WTC11 (cell line): ENCODE results near the gene PPTC7. TPM values are rescaled to one million over a fixed set of nuclear protein-coding genes. Genes with fewer than 3 reads are reported as not detected.

ENCODE experiments used
- ATF1 ChIP-seq: sonication (generic); formaldehyde crosslinking; IDR thresholded peaks from 2 replicates; pipeline ENCODE4 v1.8.1; 2023; ENCODE audit warnings: mild to moderate bottlenecking, moderate library complexity, missing genetic modification reagents
- GABPB1 ChIP-seq: sonication (generic); formaldehyde crosslinking; IDR thresholded peaks from 2 replicates; pipeline ENCODE4 v1.8.1; 2023; ENCODE audit warnings: mild to moderate bottlenecking, missing genetic modification reagents
- MYBL2 ChIP-seq: sonication (generic); formaldehyde crosslinking; IDR thresholded peaks from 2 replicates; pipeline ENCODE4 v1.8.1; 2023; ENCODE audit warnings: mild to moderate bottlenecking, moderate library complexity, missing genetic modification reagents
- NFE2L1 ChIP-seq: sonication (generic); formaldehyde crosslinking; IDR thresholded peaks from 2 replicates; pipeline ENCODE4 v1.8.1; 2023; ENCODE audit warnings: missing genetic modification reagents
- NFYB ChIP-seq: sonication (generic); formaldehyde crosslinking; conservative IDR thresholded peaks from 2 replicates; pipeline ENCODE4 v1.8.0; 2022; ENCODE audit warnings: low read depth, missing genetic modification reagents
- NR2C2 ChIP-seq: sonication (generic); formaldehyde crosslinking; IDR thresholded peaks from 2 replicates; pipeline ENCODE4 v1.8.0; 2022; ENCODE audit warnings: mild to moderate bottlenecking, missing genetic modification reagents
- TEAD1 ChIP-seq: sonication (generic); formaldehyde crosslinking; IDR thresholded peaks from 2 replicates; pipeline ENCODE4 v1.8.0; 2022; ENCODE audit warnings: mild to moderate bottlenecking, missing genetic modification reagents
- TEAD4 ChIP-seq: sonication (generic); formaldehyde crosslinking; IDR thresholded peaks from 2 replicates; pipeline ENCODE4 v1.8.0; 2022; ENCODE audit warnings: mild to moderate bottlenecking, missing genetic modification reagents
- ZNF263 ChIP-seq: sonication (generic); formaldehyde crosslinking; IDR thresholded peaks from 2 replicates; pipeline ENCODE4 v1.8.1; 2022; ENCODE audit warnings: low read depth, mild to moderate bottlenecking, moderate library complexity, missing genetic modification reagents
- ZNF396 ChIP-seq: fragments of 250-450 bp; sonication (Bioruptor Pico); IDR thresholded peaks from 2 replicates; pipeline ENCODE4 v1.8.0; 2021; ENCODE audit warnings: mild to moderate bottlenecking, moderate library complexity, borderline replicate concordance
- total RNA-seq: library from RNA; stranded (reverse); gene quantifications from 3 replicates; pipeline ENCODE4 v1.2.3, GENCODE V29; 2021
- TF ChIP-seq, protein P1 (sequence below): sonication (generic); formaldehyde crosslinking; IDR thresholded peaks from 2 replicates; pipeline ENCODE4 v1.8.1; 2022; ENCODE audit warnings: low read depth, missing genetic modification reagents, borderline replicate concordance
- TF ChIP-seq, protein P2 (sequence below): sonication (generic); formaldehyde crosslinking; IDR thresholded peaks from 2 replicates; pipeline ENCODE4 v1.8.1; 2023; ENCODE audit warnings: mild to moderate bottlenecking, moderate library complexity, missing genetic modification reagents
- TF ChIP-seq, protein P3 (sequence below): fragments of 250-450 bp; sonication (Bioruptor Pico); IDR thresholded peaks from 2 replicates; pipeline ENCODE4 v2.1.2; 2022; ENCODE audit warnings: mild to moderate bottlenecking, moderate library complexity
- TF ChIP-seq, protein P4 (sequence below): sonication (generic); formaldehyde crosslinking; IDR thresholded peaks from 2 replicates; pipeline ENCODE4 v1.8.0; 2022; ENCODE audit warnings: mild to moderate bottlenecking, missing genetic modification reagents
- TF ChIP-seq, protein P5 (sequence below): sonication (generic); formaldehyde crosslinking; IDR thresholded peaks from 2 replicates; pipeline ENCODE4 v1.8.1; 2023; ENCODE audit warnings: mild to moderate bottlenecking, missing genetic modification reagents
- TF ChIP-seq, protein P6 (sequence below): sonication (generic); formaldehyde crosslinking; IDR thresholded peaks from 2 replicates; pipeline ENCODE4 v1.8.1; 2023; ENCODE audit warnings: mild to moderate bottlenecking, missing genetic modification reagents, borderline replicate concordance
- TF ChIP-seq, protein P7 (sequence below): sonication (generic); formaldehyde crosslinking; IDR thresholded peaks from 2 replicates; pipeline ENCODE4 v1.8.1; 2022; ENCODE audit warnings: mild to moderate bottlenecking, moderate library complexity, missing genetic modification reagents
- TF ChIP-seq, protein P8 (sequence below): sonication (generic); formaldehyde crosslinking; IDR thresholded peaks from 2 replicates; pipeline ENCODE4 v1.8.0; 2022; ENCODE audit warnings: mild to moderate bottlenecking, missing genetic modification reagents
- TF ChIP-seq, protein P9 (sequence below): sonication (generic); formaldehyde crosslinking; IDR thresholded peaks from 2 replicates; pipeline ENCODE4 v1.8.1; 2022; ENCODE audit warnings: mild to moderate bottlenecking, missing genetic modification reagents, moderate library complexity, borderline replicate concordance
- TF ChIP-seq, protein P10 (sequence below): sonication (generic); formaldehyde crosslinking; IDR thresholded peaks from 2 replicates; pipeline ENCODE4 v1.8.1; 2022; ENCODE audit warnings: missing genetic modification reagents, borderline replicate concordance

Gene PPTC7
- total RNA-seq, 1 experiment from 2014 or later = 15.6 TPM

DNA sequence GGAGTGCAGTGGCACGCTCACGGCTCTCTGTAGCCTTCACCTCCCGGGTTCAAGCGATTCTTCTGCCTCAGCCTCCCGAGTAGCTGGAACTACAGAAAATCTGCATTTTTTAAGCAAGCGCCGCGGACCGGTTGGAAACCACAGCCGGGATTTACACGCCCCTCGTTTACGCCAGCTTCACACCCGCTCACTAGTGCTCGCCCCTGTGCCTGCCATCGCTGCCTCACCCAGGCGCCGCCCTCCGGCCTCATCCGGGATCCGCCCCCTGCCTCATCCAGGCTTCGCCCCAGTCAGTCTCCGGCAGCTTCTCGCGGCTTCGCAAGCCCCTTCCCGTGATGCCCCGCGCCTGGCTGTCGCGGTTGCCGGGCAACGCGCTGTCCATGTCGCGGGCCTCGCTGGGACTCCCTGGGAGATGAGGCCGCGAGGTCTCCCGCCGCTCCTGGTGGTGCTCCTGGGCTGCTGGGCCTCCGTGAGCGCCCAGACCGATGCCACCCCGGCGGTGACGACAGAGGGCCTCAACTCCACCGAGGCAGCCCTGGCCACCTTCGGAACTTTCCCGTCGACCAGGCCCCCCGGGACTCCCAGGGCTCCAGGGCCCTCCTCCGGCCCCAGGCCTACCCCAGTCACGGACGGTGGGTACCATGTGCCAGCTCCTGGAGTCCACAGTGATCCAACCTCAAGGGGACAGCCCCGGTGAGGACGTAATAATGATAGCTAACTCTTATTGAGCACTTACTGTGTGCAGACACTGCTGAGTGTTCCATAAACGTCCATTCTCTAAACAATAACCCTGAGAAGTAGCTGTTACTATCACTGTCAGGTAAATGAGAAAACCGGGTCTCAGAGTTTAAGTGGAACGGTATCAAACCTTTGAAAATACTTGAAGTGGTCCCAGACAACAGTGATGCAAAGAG lies 30.9 kb upstream of the PPTC7 start, which contains the start of gene TCTN1 (continued):
- TF ChIP-seq, protein P1, sequence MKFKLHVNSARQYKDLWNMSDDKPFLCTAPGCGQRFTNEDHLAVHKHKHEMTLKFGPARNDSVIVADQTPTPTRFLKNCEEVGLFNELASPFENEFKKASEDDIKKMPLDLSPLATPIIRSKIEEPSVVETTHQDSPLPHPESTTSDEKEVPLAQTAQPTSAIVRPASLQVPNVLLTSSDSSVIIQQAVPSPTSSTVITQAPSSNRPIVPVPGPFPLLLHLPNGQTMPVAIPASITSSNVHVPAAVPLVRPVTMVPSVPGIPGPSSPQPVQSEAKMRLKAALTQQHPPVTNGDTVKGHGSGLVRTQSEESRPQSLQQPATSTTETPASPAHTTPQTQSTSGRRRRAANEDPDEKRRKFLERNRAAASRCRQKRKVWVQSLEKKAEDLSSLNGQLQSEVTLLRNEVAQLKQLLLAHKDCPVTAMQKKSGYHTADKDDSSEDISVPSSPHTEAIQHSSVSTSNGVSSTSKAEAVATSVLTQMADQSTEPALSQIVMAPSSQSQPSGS (CRISPR knock-in tag) = no peak
- TF ChIP-seq GABPB1 (CRISPR knock-in tag) (peak; percentile 41; the same call in 1 of the 2 replicates), ZNF396 (CRISPR knock-in tag) (no peak), MYBL2 (CRISPR knock-in tag) (0 out of 2 replicates have a peak, but pooled peaks have one; percentile 54), ATF1 (CRISPR knock-in tag) (no peak), NR2C2 (no peak), NFE2L1 (CRISPR knock-in tag) (no peak), TEAD4 (CRISPR knock-in tag) (no peak), TEAD1 (CRISPR knock-in tag) (0 out of 2 replicates have a peak, but pooled peaks have one; percentile 43), ZNF263 (CRISPR knock-in tag) (no peak), NFYB (no peak)
- TF ChIP-seq, protein P2, sequence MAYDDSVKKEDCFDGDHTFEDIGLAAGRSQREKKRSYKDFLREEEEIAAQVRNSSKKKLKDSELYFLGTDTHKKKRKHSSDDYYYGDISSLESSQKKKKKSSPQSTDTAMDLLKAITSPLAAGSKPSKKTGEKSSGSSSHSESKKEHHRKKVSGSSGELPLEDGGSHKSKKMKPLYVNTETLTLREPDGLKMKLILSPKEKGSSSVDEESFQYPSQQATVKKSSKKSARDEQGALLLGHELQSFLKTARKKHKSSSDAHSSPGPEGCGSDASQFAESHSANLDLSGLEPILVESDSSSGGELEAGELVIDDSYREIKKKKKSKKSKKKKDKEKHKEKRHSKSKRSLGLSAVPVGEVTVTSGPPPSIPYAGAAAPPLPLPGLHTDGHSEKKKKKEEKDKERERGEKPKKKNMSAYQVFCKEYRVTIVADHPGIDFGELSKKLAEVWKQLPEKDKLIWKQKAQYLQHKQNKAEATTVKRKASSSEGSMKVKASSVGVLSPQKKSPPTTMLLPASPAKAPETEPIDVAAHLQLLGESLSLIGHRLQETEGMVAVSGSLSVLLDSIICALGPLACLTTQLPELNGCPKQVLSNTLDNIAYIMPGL = no peak
- TF ChIP-seq, protein P3, sequence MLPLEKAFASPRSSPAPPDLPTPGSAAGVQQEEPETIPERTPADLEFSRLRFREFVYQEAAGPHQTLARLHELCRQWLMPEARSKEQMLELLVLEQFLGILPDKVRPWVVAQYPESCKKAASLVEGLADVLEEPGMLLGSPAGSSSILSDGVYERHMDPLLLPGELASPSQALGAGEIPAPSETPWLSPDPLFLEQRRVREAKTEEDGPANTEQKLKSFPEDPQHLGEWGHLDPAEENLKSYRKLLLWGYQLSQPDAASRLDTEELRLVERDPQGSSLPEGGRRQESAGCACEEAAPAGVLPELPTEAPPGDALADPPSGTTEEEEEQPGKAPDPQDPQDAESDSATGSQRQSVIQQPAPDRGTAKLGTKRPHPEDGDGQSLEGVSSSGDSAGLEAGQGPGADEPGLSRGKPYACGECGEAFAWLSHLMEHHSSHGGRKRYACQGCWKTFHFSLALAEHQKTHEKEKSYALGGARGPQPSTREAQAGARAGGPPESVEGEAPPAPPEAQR (CRISPR knock-in tag) = no peak
- TF ChIP-seq, protein P4, sequence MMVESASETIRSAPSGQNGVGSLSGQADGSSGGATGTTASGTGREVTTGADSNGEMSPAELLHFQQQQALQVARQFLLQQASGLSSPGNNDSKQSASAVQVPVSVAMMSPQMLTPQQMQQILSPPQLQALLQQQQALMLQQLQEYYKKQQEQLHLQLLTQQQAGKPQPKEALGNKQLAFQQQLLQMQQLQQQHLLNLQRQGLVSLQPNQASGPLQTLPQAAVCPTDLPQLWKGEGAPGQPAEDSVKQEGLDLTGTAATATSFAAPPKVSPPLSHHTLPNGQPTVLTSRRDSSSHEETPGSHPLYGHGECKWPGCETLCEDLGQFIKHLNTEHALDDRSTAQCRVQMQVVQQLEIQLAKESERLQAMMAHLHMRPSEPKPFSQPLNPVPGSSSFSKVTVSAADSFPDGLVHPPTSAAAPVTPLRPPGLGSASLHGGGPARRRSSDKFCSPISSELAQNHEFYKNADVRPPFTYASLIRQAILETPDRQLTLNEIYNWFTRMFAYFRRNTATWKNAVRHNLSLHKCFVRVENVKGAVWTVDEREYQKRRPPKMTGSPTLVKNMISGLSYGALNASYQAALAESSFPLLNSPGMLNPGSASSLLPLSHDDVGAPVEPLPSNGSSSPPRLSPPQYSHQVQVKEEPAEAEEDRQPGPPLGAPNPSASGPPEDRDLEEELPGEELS (CRISPR knock-in tag) = peak; percentile 68; the same call in 1 of the 2 replicates
- TF ChIP-seq, protein P5, sequence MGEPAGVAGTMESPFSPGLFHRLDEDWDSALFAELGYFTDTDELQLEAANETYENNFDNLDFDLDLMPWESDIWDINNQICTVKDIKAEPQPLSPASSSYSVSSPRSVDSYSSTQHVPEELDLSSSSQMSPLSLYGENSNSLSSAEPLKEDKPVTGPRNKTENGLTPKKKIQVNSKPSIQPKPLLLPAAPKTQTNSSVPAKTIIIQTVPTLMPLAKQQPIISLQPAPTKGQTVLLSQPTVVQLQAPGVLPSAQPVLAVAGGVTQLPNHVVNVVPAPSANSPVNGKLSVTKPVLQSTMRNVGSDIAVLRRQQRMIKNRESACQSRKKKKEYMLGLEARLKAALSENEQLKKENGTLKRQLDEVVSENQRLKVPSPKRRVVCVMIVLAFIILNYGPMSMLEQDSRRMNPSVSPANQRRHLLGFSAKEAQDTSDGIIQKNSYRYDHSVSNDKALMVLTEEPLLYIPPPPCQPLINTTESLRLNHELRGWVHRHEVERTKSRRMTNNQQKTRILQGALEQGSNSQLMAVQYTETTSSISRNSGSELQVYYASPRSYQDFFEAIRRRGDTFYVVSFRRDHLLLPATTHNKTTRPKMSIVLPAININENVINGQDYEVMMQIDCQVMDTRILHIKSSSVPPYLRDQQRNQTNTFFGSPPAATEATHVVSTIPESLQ (CRISPR knock-in tag) = no peak
- TF ChIP-seq, protein P6, sequence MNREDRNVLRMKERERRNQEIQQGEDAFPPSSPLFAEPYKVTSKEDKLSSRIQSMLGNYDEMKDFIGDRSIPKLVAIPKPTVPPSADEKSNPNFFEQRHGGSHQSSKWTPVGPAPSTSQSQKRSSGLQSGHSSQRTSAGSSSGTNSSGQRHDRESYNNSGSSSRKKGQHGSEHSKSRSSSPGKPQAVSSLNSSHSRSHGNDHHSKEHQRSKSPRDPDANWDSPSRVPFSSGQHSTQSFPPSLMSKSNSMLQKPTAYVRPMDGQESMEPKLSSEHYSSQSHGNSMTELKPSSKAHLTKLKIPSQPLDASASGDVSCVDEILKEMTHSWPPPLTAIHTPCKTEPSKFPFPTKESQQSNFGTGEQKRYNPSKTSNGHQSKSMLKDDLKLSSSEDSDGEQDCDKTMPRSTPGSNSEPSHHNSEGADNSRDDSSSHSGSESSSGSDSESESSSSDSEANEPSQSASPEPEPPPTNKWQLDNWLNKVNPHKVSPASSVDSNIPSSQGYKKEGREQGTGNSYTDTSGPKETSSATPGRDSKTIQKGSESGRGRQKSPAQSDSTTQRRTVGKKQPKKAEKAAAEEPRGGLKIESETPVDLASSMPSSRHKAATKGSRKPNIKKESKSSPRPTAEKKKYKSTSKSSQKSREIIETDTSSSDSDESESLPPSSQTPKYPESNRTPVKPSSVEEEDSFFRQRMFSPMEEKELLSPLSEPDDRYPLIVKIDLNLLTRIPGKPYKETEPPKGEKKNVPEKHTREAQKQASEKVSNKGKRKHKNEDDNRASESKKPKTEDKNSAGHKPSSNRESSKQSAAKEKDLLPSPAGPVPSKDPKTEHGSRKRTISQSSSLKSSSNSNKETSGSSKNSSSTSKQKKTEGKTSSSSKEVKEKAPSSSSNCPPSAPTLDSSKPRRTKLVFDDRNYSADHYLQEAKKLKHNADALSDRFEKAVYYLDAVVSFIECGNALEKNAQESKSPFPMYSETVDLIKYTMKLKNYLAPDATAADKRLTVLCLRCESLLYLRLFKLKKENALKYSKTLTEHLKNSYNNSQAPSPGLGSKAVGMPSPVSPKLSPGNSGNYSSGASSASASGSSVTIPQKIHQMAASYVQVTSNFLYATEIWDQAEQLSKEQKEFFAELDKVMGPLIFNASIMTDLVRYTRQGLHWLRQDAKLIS = no peak
- TF ChIP-seq, protein P7, sequence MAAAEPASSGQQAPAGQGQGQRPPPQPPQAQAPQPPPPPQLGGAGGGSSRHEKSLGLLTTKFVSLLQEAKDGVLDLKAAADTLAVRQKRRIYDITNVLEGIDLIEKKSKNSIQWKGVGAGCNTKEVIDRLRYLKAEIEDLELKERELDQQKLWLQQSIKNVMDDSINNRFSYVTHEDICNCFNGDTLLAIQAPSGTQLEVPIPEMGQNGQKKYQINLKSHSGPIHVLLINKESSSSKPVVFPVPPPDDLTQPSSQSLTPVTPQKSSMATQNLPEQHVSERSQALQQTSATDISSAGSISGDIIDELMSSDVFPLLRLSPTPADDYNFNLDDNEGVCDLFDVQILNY (CRISPR knock-in tag) = no peak
- TF ChIP-seq, protein P8, sequence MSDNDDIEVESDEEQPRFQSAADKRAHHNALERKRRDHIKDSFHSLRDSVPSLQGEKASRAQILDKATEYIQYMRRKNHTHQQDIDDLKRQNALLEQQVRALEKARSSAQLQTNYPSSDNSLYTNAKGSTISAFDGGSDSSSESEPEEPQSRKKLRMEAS = peak; percentile 92
- TF ChIP-seq, protein P9, sequence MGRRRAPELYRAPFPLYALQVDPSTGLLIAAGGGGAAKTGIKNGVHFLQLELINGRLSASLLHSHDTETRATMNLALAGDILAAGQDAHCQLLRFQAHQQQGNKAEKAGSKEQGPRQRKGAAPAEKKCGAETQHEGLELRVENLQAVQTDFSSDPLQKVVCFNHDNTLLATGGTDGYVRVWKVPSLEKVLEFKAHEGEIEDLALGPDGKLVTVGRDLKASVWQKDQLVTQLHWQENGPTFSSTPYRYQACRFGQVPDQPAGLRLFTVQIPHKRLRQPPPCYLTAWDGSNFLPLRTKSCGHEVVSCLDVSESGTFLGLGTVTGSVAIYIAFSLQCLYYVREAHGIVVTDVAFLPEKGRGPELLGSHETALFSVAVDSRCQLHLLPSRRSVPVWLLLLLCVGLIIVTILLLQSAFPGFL (CRISPR knock-in tag) = no peak
- TF ChIP-seq, protein P10, sequence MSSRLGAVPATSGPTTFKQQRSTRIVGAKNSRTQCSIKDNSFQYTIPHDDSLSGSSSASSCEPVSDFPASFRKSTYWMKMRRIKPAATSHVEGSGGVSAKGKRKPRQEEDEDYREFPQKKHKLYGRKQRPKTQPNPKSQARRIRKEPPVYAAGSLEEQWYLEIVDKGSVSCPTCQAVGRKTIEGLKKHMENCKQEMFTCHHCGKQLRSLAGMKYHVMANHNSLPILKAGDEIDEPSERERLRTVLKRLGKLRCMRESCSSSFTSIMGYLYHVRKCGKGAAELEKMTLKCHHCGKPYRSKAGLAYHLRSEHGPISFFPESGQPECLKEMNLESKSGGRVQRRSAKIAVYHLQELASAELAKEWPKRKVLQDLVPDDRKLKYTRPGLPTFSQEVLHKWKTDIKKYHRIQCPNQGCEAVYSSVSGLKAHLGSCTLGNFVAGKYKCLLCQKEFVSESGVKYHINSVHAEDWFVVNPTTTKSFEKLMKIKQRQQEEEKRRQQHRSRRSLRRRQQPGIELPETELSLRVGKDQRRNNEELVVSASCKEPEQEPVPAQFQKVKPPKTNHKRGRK (CRISPR knock-in tag) = no peak
